ENCODE results near the gene DNAJB11.

DNA sequence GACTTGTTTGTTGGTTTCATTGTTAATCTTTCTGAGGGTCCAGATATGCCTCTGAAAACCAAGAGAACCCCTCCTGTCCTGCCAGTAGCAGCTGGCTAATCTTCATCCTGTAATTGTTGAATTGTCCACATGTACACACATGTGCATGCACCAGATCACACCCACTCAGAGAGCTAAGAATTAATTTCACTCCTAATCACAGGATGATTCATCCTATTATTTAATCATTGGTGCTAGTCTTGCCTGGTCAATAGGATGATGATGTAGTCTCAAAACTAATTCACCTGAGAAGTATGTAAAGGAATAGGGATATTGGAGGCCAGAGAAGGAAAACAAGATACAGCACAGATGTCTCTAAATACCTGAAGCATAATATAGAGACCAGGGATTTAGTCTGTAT lies 34.6 kb downstream of the DNAJB11 start:
- TF ChIP-seq, protein P1, sequence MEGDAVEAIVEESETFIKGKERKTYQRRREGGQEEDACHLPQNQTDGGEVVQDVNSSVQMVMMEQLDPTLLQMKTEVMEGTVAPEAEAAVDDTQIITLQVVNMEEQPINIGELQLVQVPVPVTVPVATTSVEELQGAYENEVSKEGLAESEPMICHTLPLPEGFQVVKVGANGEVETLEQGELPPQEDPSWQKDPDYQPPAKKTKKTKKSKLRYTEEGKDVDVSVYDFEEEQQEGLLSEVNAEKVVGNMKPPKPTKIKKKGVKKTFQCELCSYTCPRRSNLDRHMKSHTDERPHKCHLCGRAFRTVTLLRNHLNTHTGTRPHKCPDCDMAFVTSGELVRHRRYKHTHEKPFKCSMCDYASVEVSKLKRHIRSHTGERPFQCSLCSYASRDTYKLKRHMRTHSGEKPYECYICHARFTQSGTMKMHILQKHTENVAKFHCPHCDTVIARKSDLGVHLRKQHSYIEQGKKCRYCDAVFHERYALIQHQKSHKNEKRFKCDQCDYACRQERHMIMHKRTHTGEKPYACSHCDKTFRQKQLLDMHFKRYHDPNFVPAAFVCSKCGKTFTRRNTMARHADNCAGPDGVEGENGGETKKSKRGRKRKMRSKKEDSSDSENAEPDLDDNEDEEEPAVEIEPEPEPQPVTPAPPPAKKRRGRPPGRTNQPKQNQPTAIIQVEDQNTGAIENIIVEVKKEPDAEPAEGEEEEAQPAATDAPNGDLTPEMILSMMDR (conservative IDR thresholded peaks at IDR 0.05), result no peak
- TF ChIP-seq ZFX (IDR thresholded peaks at IDR 0.05), result no peak

Measured in C4-2B (cell line).